CD4-positive, alpha-beta T cell treated with Interleukin-17A for 4 hours (primary cell): Measurements from ENCODE around the gene NAA80.
"Not testable (repeated sequence)": the region's sequence is repeated elsewhere in the genome, so short reads cannot be mapped to it uniquely, and the experiment has no call there.

Experiments used
- DNase-seq: peaks from one replicate; pipeline ENCODE4 v3.0.0-alpha.2; 2020; ENCODE audit warnings: mixed read lengths

NAA80 gene

DNA sequence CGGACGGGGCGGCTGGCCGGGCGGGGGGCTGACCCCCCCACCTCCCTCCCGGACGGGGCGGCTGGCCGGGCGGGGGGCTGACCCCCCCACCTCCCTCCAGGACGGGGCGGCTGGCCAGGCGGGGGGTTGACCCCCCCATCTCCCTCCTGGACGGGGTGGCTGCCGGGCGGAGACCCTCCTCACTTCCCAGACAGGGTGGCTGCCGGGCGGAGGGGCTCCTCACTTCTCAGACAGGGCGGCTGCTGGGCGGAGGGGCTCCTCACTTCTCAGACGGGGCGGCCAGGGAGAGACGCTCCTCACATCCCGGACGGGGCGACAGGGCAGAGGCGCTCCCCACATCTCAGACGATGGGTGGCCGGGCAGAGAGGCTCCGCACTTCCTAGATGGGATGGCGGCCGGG lies 12.8 kb upstream of the NAA80 start:
- DNase-seq = not testable (repeated sequence)

DNA sequence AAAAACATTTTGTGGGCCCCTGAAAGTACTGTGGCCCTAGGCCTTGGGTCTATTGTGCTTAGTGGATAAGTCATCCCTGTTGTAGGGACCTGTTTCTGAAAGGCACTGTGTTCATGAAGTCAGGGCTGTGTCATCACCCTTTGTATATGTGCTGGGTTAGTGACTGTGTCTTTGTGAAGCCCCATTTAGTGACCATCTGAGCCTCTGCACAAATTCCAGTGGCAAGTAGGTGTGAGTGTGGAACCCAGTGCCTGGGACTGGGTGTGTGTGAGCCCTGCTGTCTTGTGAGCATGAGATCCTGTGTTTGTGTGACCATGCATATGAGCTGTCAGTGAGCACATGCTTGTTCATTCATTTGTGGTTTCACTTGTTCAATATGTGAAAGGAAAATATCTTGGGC lies 5.4 kb upstream of the NAA80 start:
- no peak for DNase-seq

- no peak for DNase-seq
Measured at GRCh38 chr3:50303013-50303815, 4.0 kb upstream of the NAA80 start, which contains the start of gene HYAL1. Gene HYAL1 (minus strand): TSS chr3:50303574. CDS start chr3:50302956, 618 bp downstream.

DNA sequence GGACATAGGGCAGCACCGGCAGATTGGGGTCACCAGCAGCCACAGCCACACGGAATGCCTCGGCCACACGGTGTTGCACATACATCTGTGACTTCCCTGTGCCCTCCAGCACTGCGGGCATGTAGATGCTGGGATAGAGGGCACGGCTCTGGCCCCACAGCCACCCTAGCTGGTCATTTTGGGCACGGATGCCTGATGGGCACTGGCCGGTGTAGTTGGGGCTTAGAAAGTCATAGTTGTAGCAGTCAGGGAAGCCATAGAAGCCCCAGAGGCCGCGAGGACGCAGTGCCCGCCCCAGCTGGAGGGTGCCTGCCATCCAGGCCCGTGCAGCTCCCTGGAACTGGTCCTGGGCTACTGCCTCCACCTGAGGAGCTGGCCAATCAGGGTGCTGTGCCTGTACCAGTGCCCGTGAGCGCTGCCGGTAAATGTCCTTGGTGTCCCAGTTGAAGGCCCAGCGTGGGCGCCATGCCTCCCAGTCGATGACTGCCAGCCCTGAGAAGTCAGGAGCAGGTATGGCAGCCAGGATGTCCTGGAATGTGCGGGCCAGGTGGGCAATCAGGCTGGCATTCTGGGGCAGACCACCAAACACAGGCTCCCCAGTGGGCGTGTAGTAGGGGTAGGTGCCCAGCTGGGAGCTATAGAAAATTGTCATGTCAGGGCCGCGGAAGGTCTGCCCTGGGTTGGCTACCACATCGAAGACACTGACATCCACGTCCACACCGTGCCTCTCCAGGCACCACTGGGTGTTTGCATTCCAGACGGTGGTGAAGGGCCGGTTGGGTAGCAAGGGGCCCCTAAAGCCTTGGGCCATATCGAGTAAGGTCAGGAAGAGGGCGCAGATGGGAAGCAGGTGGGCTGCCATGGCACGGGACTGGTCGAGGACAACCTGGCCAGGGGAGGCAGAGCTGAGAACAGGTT lies 3.1 kb upstream of the NAA80 start:
- no peak for DNase-seq

DNA sequence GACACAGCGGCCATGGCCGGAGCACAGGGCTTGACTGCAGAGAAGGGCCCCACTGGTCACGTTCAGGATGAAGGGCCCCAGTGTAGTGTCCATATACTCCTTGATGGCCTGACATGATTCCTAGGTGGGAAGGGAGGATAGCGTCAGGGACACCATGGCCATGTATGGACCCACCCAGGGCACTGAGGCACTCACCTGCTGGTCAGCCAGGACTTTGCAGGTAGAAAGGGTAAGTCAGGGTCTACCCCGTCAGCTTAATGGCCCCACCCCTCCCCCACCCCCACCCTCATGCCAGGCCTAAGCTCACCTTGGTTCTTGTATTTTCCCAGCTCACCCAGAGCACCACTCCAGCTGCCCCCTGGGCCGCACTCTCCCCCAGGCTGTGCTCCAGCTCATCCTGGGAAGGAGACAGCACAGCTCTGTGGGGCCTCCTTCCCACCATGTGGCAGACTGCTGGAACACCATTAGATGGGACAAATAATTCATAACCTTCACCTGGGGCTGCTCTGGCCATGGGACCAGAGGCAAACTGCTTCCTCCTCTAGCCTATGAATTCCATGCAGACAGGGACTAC lies 1.6 kb upstream of the NAA80 start:
- no peak for DNase-seq

GRCh38 chr3:50299929-50300680 lies 900 bp upstream of the NAA80 start:
- no peak for DNase-seq

- DNase-seq = no peak
Measured at GRCh38 chr3:50299638-50299928, 378 bp upstream of the NAA80 start.

- peak; percentile 26 for DNase-seq
Measured at GRCh38 chr3:50297896-50298725, 1.1 kb downstream of the NAA80 start.

- no peak for DNase-seq
Measured at GRCh38 chr3:50297384-50297775, 1.8 kb downstream of the NAA80 start.

- no peak for DNase-seq
Measured at GRCh38 chr3:50296721-50297383, 2.4 kb downstream of the NAA80 start.

GRCh38 chr3:50295553-50296431 lies 3.4 kb downstream of the NAA80 start:
- DNase-seq = no peak

DNA sequence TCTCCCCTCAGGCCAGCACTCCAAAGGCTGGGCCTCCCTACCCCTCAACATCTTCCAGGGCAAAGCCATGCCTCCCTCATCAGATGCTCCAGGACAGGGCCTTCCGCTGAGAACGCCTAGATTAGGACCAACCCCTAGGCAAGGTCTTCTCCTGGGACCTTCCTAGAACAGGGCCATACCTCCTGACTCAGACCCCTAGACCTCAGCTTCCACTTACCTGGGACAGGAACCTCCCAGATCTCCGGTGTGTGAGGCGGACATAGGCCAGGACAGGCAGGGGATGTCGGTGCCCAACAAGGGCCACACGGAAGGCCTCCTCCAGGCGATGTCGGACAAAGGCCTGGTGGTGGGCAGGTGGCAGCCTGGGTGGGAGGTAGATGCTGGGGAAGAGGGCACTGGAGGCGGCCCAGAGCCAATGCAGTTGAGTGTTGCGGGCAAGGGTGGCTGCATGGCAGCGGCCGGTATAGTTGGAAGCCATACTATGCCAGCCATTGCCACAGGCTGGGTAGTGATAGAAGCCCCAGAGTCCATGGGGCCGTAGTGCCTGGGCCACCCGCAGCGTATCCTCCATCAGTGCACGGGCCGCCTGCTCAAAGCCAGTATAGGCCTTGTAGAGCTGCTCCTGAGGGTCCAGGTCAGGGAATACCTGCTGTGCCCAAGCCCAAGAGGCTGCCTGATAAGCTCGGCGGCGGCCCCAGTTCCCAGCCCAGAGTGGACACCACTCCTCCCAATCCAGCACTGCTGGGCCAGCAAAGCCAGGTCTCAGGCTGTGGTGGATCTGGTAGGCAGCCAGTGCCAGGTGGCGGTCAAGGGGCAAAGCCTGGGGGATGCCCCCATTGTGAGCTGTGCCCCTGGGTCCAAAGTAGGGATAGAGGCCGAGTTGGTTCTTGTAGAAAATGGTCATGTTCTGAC lies 4.5 kb downstream of the NAA80 start:
- DNase-seq = no peak

DNA sequence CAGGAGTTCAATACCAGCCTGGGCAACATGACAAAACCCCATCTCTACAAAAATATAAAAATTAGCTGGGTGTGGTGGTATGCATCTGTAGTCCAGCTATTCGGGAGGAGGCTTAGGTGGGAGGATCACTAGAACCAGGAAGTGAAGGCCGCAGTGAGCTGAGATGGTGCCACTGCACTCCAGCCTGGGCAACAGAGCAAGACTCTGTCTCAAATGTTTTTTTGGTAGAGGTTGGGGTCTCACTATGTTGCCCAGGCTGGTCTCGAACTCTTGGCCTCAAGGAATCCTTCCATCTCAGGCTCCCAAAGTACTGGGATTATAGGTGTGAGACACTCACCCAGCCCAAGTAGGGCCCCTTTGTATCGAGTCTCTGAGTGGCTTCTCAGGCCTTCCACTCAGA lies 5.1 kb downstream of the NAA80 start:
- no peak for DNase-seq

DNA sequence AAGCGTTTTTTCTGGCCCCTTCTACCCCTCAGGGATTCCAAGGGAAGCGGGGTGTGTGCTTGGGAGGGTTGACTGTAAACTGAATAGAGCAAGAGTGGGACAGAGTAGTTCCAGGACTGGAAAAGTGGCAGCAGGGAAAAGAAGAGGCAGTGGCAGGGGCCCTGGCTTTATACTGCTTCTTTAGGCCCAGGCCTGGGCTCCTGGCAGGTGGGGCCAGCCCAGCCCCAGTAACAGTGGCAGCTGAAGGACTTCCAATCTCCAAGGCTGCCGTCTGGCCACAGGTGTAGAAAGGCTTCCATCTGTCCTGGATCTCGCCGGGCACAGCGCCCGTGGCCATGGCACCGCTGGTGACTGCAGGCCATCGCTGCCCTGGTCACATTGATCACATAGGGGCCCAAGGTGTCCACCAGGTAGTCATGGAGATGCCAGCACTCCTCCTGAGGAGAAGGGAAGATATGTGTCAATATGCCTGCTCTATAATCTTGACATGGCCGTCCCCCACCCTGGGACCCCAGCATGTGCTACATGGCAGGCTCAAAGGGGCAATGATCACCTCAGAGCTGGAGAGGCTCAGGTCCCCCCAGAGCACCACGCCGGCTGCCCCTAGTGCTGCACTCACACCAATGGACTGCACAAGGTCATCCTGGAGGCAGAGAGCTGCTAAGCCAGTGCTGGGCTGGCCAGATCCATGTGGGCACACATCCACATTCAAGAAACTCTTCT lies 6.0 kb downstream of the NAA80 start:
- no peak for DNase-seq

DNA sequence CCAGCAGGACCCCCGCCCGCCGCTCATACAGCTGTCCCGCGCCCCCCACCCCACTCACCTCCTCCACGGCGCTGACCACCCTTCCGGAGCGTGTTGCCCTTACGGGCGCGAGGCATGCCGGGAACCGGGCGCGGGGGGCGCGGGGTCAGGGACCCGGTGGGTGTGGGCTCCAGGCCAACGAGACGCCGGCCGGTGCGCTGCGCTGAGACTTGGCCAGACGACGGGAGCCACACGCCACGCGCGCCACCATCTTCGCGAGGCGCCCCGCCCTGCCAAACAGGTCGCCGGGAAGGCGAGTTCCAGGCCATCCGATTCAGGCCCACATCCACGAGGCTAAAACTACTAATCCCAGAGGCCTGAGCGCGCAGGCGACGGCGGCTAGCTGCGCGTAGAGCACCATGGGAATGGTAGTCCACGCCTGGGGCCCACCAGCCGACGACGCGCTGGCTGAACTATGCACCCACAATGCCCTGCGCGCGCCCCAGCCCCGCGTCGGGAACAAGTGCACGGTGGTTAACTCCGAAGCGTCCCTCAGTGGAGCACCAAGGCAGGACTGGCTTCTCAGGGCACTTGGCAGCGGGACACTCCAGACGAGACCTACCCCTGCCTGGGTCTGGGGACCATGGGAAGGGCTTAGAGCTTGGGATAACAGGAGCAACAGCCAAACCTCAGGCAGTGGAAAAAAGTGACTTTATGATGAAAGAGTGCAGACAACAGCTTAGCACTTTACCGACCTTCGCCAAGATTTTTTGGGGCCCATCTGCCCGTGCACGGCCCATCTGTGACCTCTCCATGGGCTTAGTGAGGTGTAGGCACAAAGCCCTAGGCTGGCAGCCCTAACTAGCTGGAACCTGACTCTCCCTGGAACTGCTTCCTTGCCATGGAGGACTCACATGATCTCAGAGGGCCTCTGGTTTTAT lies 6.8 kb downstream of the NAA80 start, which contains the start of gene IFRD2:
Gene IFRD2, minus strand, starts transcription at position 271 of the 920 bp plus-strand sequence. Its CDS starts 155 bp downstream, at position 116.
- peak; percentile 96 for DNase-seq

DNA sequence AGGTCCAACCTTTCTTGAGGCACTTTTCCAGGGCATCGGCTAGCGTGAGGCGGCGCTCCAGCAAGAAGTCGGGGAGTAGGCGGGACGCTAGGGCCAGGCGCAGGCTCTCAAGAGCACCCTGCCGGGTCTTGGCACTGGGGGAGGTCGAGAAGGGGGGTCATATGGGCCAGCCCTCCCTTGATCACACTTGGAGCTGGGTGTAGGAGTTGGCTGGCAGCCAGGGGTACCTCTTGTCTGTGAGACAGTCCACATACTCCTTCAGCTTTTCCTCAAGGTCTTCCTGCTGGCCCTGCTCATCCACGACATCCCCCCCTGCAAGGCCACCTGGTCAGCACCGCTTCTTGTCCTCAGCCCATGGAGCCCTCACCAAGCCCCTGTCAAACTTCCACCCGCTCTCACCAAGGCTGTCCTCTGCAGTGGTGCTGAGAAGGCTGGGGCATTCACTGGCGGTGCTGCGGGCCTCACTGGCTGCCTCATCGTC lies 9.0 kb downstream of the NAA80 start:
- DNase-seq = no peak

DNA sequence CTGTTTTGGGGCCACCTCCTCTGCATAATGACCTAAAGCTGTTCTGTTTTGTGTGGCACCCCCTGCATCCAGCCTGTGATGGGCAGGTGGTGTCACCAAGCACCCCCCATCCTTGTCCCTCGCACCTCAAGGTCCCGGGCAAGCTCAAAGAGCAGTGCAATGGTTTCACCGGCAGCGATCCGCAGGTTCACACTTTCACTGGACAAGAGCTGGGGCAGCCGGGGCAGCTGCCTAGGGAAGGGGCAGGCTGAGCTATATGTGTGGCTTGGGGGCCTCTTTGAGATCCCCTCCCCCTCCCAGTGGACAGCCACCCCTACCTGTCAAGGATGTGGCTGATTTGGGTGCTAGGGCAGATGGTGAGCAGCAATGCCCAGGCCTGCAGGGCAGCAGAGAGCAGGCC lies 10.1 kb downstream of the NAA80 start:
- no peak for DNase-seq
